Body of pancreas (tissue), 4 donors: ENCODE data around the gene NFKB1. TPM values are rescaled to one million over a fixed set of nuclear protein-coding genes. Genes with fewer than 3 reads are reported as not detected.
A peak's percentile ranks its signal among the peaks of the same experiment; 100 is the strongest.

ENCODE experiments used
- ATAC-seq: fragments of 150-250 bp; one replicate; pipeline ENCODE4 v1.9.1; 2016
- DNase-seq, 4 donors: peaks; one replicate each; pipeline ENCODE4 v3.0.0-alpha.2; 2019
- H3K27ac ChIP-seq, 4 donors: fragments of 200-600 bp; sonication (generic); 1 replicate in 3 of 4; 2 replicates in 1 of 4; pipeline versions ENCODE4 v1.5.1 to v1.6.1; 2016 to 2019; ENCODE audit warnings: mild to moderate bottlenecking in 1 of 4, mixed read lengths in 1 of 4, moderate library complexity in 1 of 4
- H3K27me3 ChIP-seq, 2 donors: fragments of 200-600 bp; sonication (generic); one replicate each; pipeline ENCODE4 v1.6.0; 2016; ENCODE audit warnings: mild to moderate bottlenecking in 1 of 2
- H3K36me3 ChIP-seq, 2 donors: fragments of 200-600 bp; sonication (generic); replicated peaks in 1 of 2; 2 replicates each; pipeline ENCODE4 v1.5.1; 2016; ENCODE audit warnings: low read depth in 2 of 2; ENCODE audit not compliant: insufficient read depth in 1 of 2
- H3K4me1 ChIP-seq: fragments of 200-600 bp; sonication (generic); one replicate; pipeline ENCODE4 v1.6.0; 2016
- H3K4me3 ChIP-seq, 2 donors: fragments of 200-600 bp; sonication (generic); 1 replicate in 1 of 2; 2 replicates in 1 of 2; pipeline ENCODE4 v1.5.1; 2016 to 2019
- H3K9me3 ChIP-seq, 3 donors: fragments of 200-600 bp; sonication (generic); 1 replicate in 2 of 3; 2 replicates in 1 of 3; pipeline ENCODE4 v1.5.1; 2016
- POLR2A ChIP-seq, 3 donors: fragments of 450-650 bp; IDR thresholded peaks; one replicate each; pipeline ENCODE4 v1.6.1; 2016; ENCODE audit warnings: antibody characterized with exemption in 3 of 3, mild to moderate bottlenecking in 2 of 3
- WGBS, 2 donors: methylation state at CpG; one replicate each; pipeline ENCODE4 v1.1.5; 2017; 5-methylcytosine and 5-hydroxymethylcytosine counted together
- intact Hi-C: fragments of 100-400 bp; cut with DNase I; formaldehyde crosslinking; loops from one replicate; pipeline ENCODE4 v1.15.1; 2023
- total RNA-seq, 2 donors: library from RNA; depleted of rRNA; stranded (reverse); fragments of >200 nt; gene quantifications; one replicate each; pipeline ENCODE4 v1.1.0, GENCODE V29; 2016
- TF ChIP-seq, protein P1 (sequence below), 7 experiments: fragments of 450-650 bp in 4 of 7; fragments of 200-600 bp in 3 of 7; sonication (generic) in 3 of 7; IDR thresholded peaks; one replicate each; pipeline ENCODE4 v1.5.1; 2016 to 2019; ENCODE audit warnings: antibody characterized with exemption in 7 of 7

Gene NFKB1
- total RNA-seq, 2 donors from 2014 or later, result 14.5 to 20.5 TPM

DNA sequence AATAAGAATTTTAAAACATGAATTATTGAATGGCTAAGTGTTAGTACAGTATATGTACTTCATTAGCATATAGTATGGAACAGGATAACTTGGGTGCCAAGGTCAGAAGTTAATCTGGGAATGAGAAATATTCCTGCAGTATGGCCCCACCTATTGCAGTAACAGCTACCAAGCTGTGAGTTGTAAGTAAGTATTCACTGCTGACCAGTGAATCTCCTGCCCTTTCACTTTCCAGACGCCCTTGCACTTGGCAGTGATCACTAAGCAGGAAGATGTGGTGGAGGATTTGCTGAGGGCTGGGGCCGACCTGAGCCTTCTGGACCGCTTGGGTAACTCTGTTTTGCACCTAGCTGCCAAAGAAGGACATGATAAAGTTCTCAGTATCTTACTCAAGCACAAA, 105.1 kb downstream of the NFKB1 start:
- DNase-seq (no peak), ATAC-seq (no peak)
- no peak overlapping the region for H3K27ac ChIP-seq
- H3K27me3 ChIP-seq, result no peaks in the 10 kb centered on the region
- H3K36me3 ChIP-seq, result peaks cover 15 to 29% of the 10 kb centered on the region in 2 donors
- TF ChIP-seq POLR2A (IDR thresholded peaks at IDR 0.05), result no peak
- TF ChIP-seq, protein P1, sequence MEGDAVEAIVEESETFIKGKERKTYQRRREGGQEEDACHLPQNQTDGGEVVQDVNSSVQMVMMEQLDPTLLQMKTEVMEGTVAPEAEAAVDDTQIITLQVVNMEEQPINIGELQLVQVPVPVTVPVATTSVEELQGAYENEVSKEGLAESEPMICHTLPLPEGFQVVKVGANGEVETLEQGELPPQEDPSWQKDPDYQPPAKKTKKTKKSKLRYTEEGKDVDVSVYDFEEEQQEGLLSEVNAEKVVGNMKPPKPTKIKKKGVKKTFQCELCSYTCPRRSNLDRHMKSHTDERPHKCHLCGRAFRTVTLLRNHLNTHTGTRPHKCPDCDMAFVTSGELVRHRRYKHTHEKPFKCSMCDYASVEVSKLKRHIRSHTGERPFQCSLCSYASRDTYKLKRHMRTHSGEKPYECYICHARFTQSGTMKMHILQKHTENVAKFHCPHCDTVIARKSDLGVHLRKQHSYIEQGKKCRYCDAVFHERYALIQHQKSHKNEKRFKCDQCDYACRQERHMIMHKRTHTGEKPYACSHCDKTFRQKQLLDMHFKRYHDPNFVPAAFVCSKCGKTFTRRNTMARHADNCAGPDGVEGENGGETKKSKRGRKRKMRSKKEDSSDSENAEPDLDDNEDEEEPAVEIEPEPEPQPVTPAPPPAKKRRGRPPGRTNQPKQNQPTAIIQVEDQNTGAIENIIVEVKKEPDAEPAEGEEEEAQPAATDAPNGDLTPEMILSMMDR (IDR thresholded peaks at IDR 0.05), result no peak
- WGBS, 2 donors, result 90 to 91% methylated on average over 3 of the region's 3 CpGs
- H3K9me3 ChIP-seq, result no peaks in the 10 kb centered on the region
- no peak overlapping the region for H3K4me3 ChIP-seq
- intact Hi-C loops, result no loop called here
- H3K4me1 ChIP-seq, result no peaks in the 10 kb centered on the region

DNA sequence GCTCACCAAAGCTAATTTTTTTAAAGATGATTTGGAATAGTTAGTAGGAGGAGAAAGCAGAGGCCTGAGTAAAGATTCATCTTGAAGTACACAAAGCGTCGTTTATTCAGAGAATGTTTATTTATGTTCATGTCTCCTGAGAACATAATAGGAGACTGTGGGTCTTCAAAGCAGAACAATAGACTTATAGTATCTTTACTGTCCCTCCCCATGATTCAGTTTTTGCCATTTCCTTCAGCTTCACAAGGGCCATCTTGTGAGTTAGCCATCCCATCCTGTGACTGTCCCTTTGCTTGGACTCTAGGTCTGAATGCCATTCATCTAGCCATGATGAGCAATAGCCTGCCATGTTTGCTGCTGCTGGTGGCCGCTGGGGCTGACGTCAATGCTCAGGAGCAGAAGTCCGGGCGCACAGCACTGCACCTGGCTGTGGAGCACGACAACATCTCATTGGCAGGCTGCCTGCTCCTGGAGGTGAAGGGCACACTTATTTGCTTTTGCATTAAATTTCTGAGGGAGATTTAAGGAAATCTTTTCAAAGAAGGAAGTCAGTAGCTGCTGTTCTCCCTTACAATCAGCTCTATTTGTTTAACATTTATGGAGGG, 105.8 kb downstream of the NFKB1 start:
- ATAC-seq, result peak; percentile 47
- H3K4me1 ChIP-seq, result no peaks in the 10 kb centered on the region
- peak overlapping the region in 1 of 4 donors; percentile 1 for H3K27ac ChIP-seq
- no peaks in the 10 kb centered on the region for H3K27me3 ChIP-seq
- no peak overlapping the region for H3K4me3 ChIP-seq
- 56 to 58% methylated on average over 7 of the region's 7 CpGs for WGBS, 2 donors
- H3K9me3 ChIP-seq, result no peaks in the 10 kb centered on the region
- H3K36me3 ChIP-seq, result peaks cover 15 to 36% of the 10 kb centered on the region in 2 donors
- TF ChIP-seq, protein P1 (IDR thresholded peaks at IDR 0.05), result peak in 1 of 7 experiments; percentile 12
- no peak for TF ChIP-seq POLR2A (IDR thresholded peaks at IDR 0.05)
- intact Hi-C loops, result no loop called here
- DNase-seq, result peak; percentile 28 to 75 (median 64)

DNA sequence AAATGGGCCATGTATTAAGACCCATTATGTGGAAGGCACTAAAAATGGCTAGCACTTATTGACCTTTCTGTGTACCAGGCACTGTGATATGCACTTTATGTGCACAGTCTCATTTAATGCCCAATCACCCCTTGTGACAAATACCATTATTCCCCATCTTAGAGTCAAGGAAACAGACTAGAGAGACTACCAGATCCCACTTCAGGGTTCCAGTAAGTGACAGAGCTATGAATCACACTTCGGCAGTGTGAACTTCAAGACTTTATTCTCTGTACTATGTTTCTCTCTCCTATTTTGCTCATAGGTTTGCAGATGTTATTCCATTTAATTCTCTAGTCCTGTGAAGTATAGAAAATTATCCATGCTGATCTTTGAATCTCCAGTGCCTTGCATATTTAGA, 107.0 kb downstream of the NFKB1 start:
- 86 to 87% methylated on average over 1 of the region's 1 CpG for WGBS, 2 donors
- no peaks in the 10 kb centered on the region for H3K27me3 ChIP-seq
- H3K9me3 ChIP-seq, result no peaks in the 10 kb centered on the region
- ATAC-seq (no peak), DNase-seq (no peak)
- no peaks in the 10 kb centered on the region for H3K4me1 ChIP-seq
- no peak for TF ChIP-seq POLR2A (IDR thresholded peaks at IDR 0.05)
- TF ChIP-seq, protein P1 (IDR thresholded peaks at IDR 0.05), result no peak
- intact Hi-C loops, result no loop called here
- no peak overlapping the region for H3K27ac ChIP-seq
- no peak overlapping the region for H3K4me3 ChIP-seq
- H3K36me3 ChIP-seq, result peaks cover 15 to 45% of the 10 kb centered on the region in 2 donors

DNA sequence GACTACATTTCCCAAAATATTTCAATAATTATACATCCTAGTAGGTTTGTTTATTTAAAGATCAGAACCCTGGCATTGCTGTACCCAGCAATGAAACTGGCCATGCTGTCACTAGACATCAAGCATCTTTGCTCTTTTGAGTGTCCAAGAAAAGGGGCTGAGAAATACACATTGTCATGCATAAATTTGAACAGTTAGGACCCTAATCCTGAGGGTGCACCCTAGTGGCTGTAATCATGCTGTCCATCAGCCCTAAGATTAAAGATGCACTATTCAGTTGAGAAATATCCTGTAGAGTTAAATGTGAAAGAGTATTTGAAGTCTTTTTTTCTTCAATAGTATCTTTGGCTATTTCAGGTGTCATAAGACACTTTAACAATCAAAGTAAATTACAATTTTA, 108.8 kb downstream of the NFKB1 start:
- DNase-seq, result no peak
- intact Hi-C loops, result loop anchor here (5.0 to 10.0 kb wide), 2 partner anchors 397 to 485 kb away; partner anchors contain the start of gene BDH2
- H3K4me1 ChIP-seq, result no peaks in the 10 kb centered on the region
- H3K36me3 ChIP-seq, result peaks cover 15 to 46% of the 10 kb centered on the region in 2 donors
- no peak overlapping the region for H3K4me3 ChIP-seq
- TF ChIP-seq POLR2A (IDR thresholded peaks at IDR 0.05), result no peak
- TF ChIP-seq, protein P1 (IDR thresholded peaks at IDR 0.05), result no peak
- no peaks in the 10 kb centered on the region for H3K9me3 ChIP-seq
- no peak overlapping the region for H3K27ac ChIP-seq
- ATAC-seq, result no peak
- no peaks in the 10 kb centered on the region for H3K27me3 ChIP-seq

DNA sequence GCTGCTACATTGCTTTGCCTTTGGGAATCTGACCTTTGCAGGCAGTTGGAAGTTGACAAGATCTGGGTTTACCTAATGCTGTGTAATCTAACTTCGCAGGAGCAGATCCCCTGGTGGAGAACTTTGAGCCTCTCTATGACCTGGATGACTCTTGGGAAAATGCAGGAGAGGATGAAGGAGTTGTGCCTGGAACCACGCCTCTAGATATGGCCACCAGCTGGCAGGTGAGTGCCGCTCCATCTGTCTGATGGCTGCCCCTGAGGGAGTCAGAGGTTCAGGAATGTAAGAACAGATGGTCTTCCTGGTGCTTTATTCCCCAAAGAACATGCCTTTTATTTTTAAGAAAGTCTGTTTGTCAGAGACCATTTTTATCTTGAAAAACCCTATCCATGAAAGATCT, 109.3 kb downstream of the NFKB1 start:
- intact Hi-C loops, result loop anchor here (5.0 to 10.0 kb wide), 2 partner anchors 397 to 484 kb away; partner anchors contain the start of gene BDH2
- no peak for ATAC-seq
- H3K27me3 ChIP-seq, result no peaks in the 10 kb centered on the region
- no peak for TF ChIP-seq POLR2A (IDR thresholded peaks at IDR 0.05)
- TF ChIP-seq, protein P1 (IDR thresholded peaks at IDR 0.05), result no peak
- 86 to 88% methylated on average over 3 of the region's 3 CpGs for WGBS, 2 donors
- H3K36me3 ChIP-seq, result peaks cover 15 to 46% of the 10 kb centered on the region in 2 donors
- H3K4me3 ChIP-seq, result no peak overlapping the region
- H3K4me1 ChIP-seq, result no peaks in the 10 kb centered on the region
- no peaks in the 10 kb centered on the region for H3K9me3 ChIP-seq
- no peak for DNase-seq
- no peak overlapping the region for H3K27ac ChIP-seq
